Daoy (cell line): ENCODE measurements around the gene MYO1D. TPM values are rescaled to one million over a fixed set of nuclear protein-coding genes. Genes with fewer than 3 reads are reported as not detected.
A peak's percentile ranks its signal among the peaks of the same experiment; 100 is the strongest.

Experiments used
- DNase-seq: peaks from one replicate; pipeline ENCODE4 v3.0.0-alpha.2; 2015; ENCODE audit warnings: low read depth
- total RNA-seq: library from RNA; depleted of rRNA; stranded (reverse); fragments of >200 nt; shearing (Covaris generic); gene quantifications from 2 replicates; pipeline ENCODE4 v1.2.3, GENCODE V29; 2014

MYO1D gene
- total RNA-seq, 1 experiment from 2014 or later = 25.5 TPM

GRCh38 chr17:32569171-32570080, 307.5 kb downstream of the MYO1D start:
- peak; percentile 73 for DNase-seq

GRCh38 chr17:32568705-32569104, 308.2 kb downstream of the MYO1D start:
- DNase-seq = no peak

GRCh38 chr17:32567511-32567910, 309.4 kb downstream of the MYO1D start:
- DNase-seq = no peak

- no peak for DNase-seq
Measured at GRCh38 chr17:32567086-32567485, 309.8 kb downstream of the MYO1D start.

- DNase-seq = no peak
Measured at GRCh38 chr17:32566303-32566702, 310.6 kb downstream of the MYO1D start.

- DNase-seq = no peak
Measured at GRCh38 chr17:32565401-32565800, 311.5 kb downstream of the MYO1D start.

- DNase-seq = no peak
Measured at GRCh38 chr17:32564325-32564724, 312.6 kb downstream of the MYO1D start.

GRCh38 chr17:32563583-32563982, 313.3 kb downstream of the MYO1D start:
- no peak for DNase-seq

- no peak for DNase-seq
Measured at GRCh38 chr17:32558997-32559650, 317.8 kb downstream of the MYO1D start.

- no peak for DNase-seq
Measured at GRCh38 chr17:32558326-32558955, 318.5 kb downstream of the MYO1D start.

- DNase-seq = no peak
Measured at GRCh38 chr17:32555611-32556310, 321.2 kb downstream of the MYO1D start.

- DNase-seq = no peak
Measured at GRCh38 chr17:32553168-32553567, 323.8 kb downstream of the MYO1D start.

- DNase-seq = no peak
Measured at GRCh38 chr17:32552280-32552679, 324.6 kb downstream of the MYO1D start.

- peak; percentile 72 for DNase-seq
Measured at GRCh38 chr17:32551186-32551955, 325.6 kb downstream of the MYO1D start.

- DNase-seq = no peak
Measured at GRCh38 chr17:32549559-32549958, 327.4 kb downstream of the MYO1D start.

GRCh38 chr17:32546031-32546444, 330.9 kb downstream of the MYO1D start:
- DNase-seq = no peak

- DNase-seq = no peak
Measured at GRCh38 chr17:32542186-32542585, 334.7 kb downstream of the MYO1D start.

GRCh38 chr17:32541640-32542039, 335.3 kb downstream of the MYO1D start:
- DNase-seq = no peak

- no peak for DNase-seq
Measured at GRCh38 chr17:32536736-32537643, 339.9 kb downstream of the MYO1D start.

GRCh38 chr17:32533296-32533695, 343.6 kb downstream of the MYO1D start:
- no peak for DNase-seq
